ENCODE measurements around the gene MSRB1.

GRCh38 chr16:1991135-1991551 lies 48.1 kb upstream of the MSRB1 start:
- TF ChIP-seq SP1 (IDR thresholded peaks at IDR 0.05) (no peak), ARNT (IDR thresholded peaks at IDR 0.05) (no peak), NFRKB (IDR thresholded peaks at IDR 0.05) (no peak)

Data from HEK293T (cell line).